NCI-H2107 treated with DMSO at 0.1 percent for 48 hours (cell line): ENCODE measurements around the gene TLR4.

ENCODE experiments used
- DNase-seq: peaks from one replicate; lab custom pipeline; 2025; ENCODE audit not compliant: unreplicated experiment; lab: John Stamatoyannopoulos, UW

Gene TLR4

DNA sequence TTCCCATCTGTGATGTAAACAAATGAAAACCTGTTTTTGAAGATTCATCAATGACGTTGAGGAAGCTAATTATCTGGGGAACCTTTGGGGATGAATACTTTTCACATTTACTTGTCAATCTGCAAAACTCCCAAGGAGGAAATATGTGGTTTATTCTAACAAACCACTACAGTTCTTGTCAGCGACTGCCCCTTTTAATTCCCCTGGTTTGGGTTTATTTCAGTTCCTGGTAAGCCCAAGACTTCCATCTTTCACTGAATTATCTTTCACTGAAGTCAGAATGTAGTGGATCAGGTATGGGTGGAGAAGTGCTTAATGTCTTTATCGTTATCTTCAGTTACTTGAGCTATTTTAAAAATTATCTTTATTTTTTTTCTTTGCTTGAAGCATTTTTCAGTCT, 40.2 kb downstream of the TLR4 start:
- DNase-seq = no peak

DNA sequence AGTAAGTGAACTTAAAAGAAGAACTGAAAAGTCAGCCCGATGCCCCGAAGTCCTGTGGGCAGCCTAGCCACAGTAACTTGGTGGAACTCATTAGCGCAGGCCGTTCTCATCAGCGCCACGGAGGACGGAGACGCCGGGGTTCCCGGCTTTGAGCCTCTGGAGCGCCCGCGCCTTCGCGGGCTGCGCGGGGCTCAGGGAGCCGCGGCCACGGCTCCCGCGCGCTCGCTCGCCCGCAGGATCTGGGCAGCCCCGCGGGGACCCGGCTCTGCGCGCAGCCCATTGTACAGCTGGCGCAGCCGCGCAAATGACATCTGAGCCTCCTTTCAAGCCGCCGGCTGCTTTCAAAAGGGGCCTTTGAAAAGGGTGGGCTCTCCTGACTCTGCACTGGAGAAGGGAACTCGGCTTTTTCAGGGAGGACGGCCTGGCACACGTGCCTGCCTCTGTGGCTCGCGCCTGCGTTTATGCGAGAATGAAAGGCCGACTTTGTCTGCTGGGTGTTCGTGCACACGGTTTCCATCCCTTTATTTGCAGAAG, 40.7 kb downstream of the TLR4 start:
- DNase-seq = no peak

DNA sequence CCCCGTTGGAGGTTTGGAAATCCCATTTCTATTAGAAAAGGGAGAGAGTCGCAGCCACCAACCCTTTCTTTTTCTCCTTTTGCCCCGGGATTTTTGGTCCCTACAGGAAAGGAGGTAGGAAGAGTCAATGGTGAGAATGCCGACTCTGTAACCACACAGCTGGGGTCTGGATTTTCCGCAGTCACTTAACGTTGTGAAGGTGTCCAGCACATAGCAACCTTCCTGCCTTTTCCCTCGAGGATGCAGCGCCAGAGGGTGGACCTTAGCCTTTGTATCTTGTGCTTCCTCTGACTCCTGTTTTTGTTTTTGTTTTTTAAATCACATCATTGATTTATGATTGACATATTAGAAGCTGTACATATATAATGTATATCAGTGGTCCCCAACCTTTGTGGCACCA, 41.4 kb downstream of the TLR4 start:
- DNase-seq = no peak

DNA sequence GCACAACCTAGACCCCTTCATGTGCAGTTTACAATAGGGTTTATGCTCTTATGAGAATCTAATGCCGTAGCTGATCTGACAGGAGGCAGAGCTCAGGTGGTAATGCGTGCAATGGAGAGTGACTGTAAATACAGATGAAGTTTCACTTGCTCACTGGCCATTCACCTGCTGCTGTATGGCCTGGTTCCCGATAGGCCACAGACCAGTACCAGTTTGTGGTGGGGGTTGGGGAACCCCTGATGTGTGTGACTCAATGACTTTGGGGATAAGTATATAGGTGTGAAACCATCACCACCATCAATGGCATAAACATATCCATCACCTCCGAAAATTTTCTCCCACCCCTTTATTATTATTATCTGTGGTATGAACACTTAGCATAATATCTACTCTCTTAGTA, 42.1 kb downstream of the TLR4 start:
- DNase-seq = no peak

DNA sequence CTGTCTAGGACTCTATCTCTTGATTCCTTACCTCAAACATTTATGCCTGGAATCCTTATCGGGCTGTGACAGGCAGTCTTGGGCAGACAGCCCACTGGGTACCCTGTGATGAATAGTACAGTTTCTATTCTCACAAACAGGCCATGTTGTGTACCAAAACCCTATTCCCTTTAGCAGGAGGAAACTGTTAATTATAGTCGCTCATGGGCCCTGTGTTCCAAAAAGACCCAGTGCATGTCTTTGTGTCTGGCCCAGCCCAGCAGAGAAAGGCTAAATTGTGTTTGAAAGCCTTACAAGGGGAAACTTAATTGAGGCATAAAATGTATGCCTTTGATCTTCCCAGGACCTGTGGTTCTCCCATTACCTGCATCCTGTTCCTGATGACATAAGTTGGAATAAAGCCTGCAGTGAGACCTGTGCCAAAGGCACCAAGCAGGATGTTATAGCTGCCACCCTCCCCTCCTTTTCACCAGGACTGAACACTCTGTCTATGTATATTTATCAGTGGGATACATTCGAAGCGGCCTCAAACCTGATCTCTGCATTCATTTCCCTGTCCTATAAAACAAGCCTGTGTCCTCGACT, 43.3 kb downstream of the TLR4 start:
- DNase-seq = no peak

- DNase-seq = no peak
These were observed 46.2 kb downstream of the TLR4 start for GRCh38 chr9:117750401-117750800.

DNA sequence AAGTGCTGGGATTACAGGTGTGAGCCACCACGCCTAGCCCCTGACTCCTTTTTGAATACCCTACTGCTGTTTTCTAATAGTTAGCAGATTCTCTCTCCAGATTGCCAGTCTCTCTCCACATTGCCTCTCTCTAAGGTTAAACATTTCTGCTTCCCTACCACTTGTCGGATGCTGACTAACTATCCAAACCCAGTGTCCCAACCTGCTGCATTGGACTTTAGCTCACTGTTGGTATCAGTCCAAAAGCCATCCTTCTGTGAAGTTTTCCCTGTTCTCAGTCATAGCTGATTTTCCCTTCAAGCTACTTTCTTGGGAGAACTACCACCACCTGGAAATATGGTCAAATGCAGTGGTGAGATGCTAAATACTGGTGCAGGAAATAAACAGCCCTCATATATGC, 48.7 kb downstream of the TLR4 start:
- no peak for DNase-seq

GRCh38 chr9:117757561-117758190, 53.5 kb downstream of the TLR4 start:
- DNase-seq = no peak

- DNase-seq = no peak
These were observed 59.1 kb downstream of the TLR4 start for GRCh38 chr9:117763314-117763713.

- DNase-seq = no peak
These were observed 64.7 kb downstream of the TLR4 start for GRCh38 chr9:117768750-117769395.

DNA sequence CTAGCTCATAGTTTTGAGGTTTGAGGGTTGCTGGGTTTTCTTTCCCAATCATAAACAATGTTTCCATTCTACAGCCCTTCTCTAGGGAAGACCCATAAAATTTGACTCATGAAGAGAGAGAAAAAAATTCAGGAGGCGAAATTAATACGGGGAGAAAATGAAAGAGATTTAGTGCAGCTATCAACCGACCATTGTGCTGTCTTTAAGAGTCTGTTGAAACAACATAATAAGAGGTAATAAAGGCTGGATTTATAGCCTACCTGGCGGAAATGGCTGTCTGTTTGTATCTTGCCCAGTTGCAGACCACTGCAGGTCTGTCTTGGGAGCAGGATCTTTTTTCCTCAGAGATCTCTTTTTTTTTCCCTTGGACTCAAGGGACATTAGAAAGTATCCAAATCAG, 66.9 kb downstream of the TLR4 start:
- no peak for DNase-seq

GRCh38 chr9:117772960-117773359, 68.8 kb downstream of the TLR4 start:
- DNase-seq = no peak
